GM23248 (cell line): ENCODE results near the gene CLOCK. TPM values are rescaled to one million over a fixed set of nuclear protein-coding genes. Genes with fewer than 3 reads are reported as not detected.

Experiments used
- DNase-seq: peaks from one replicate; pipeline ENCODE4 v3.0.0-alpha.2; 2015
- H2AFZ ChIP-seq: fragments of 200-600 bp; sonication (generic); 2 replicates; pipeline ENCODE4 v1.6.1; 2016; ENCODE audit warnings: antibody characterized with exemption
- H3F3A ChIP-seq: fragments of 200-600 bp; sonication (generic); 2 replicates; pipeline ENCODE4 v1.6.1; 2016; ENCODE audit warnings: mild to moderate bottlenecking, antibody characterized with exemption, mixed run types; ENCODE audit not compliant: insufficient read depth
- H3K27ac ChIP-seq: fragments of 200-600 bp; sonication (generic); 2 replicates; pipeline ENCODE4 v1.5.1; 2016; ENCODE audit warnings: mild to moderate bottlenecking
- H3K27me3 ChIP-seq: fragments of 200-600 bp; sonication (generic); replicated peaks from 2 replicates; pipeline ENCODE4 v1.6.1; 2016; ENCODE audit warnings: mild to moderate bottlenecking; ENCODE audit not compliant: insufficient read depth
- H3K36me3 ChIP-seq: fragments of 200-600 bp; sonication (generic); 2 replicates; pipeline ENCODE4 v1.6.1; 2016; ENCODE audit warnings: low read depth, mild to moderate bottlenecking
- H3K4me1 ChIP-seq: fragments of 200-600 bp; sonication (generic); 2 replicates; pipeline ENCODE4 v1.6.1; 2016; ENCODE audit warnings: mild to moderate bottlenecking; ENCODE audit not compliant: insufficient read depth
- H3K4me2 ChIP-seq: fragments of 200-600 bp; sonication (generic); one replicate; pipeline ENCODE4 v1.6.1; 2016; ENCODE audit warnings: mild to moderate bottlenecking; ENCODE audit not compliant: unreplicated experiment
- H3K4me3 ChIP-seq: fragments of 200-600 bp; sonication (generic); 2 replicates; pipeline ENCODE4 v1.5.1; 2016; ENCODE audit warnings: mild to moderate bottlenecking
- H3K79me2 ChIP-seq: fragments of 200-600 bp; sonication (generic); 2 replicates; pipeline ENCODE4 v1.6.1; 2016; ENCODE audit warnings: mild to moderate bottlenecking; ENCODE audit not compliant: insufficient read depth
- H3K9ac ChIP-seq: fragments of 200-600 bp; sonication (generic); 2 replicates; pipeline ENCODE4 v1.6.1; 2016; ENCODE audit warnings: mild to moderate bottlenecking
- H3K9me2 ChIP-seq: fragments of 200-600 bp; sonication (generic); 2 replicates; pipeline ENCODE4 v1.6.1; 2016; ENCODE audit warnings: mixed run types, mild to moderate bottlenecking, moderate library complexity; ENCODE audit not compliant: insufficient read depth
- H3K9me3 ChIP-seq: fragments of 200-600 bp; sonication (generic); one replicate; pipeline ENCODE4 v1.6.1; 2017; ENCODE audit warnings: low read depth
- H4K20me1 ChIP-seq: fragments of 200-600 bp; sonication (generic); 2 replicates; pipeline ENCODE4 v1.6.0; 2016; ENCODE audit not compliant: insufficient read depth
- EZH2 ChIP-seq: fragments of 200-600 bp; sonication (generic); IDR thresholded peaks from 2 replicates; pipeline ENCODE4 v1.6.1; 2018; ENCODE audit warnings: antibody characterized with exemption, mild to moderate bottlenecking; ENCODE audit not compliant: insufficient read depth, poor library complexity, severe bottlenecking
- EZH2phosphoT487 ChIP-seq: fragments of 200-600 bp; sonication (generic); IDR thresholded peaks from 2 replicates; pipeline ENCODE4 v1.6.1; 2018; ENCODE audit warnings: antibody characterized with exemption, moderate library complexity, mild to moderate bottlenecking, low read depth; ENCODE audit not compliant: insufficient read depth
- WGBS, 2 experiments: methylation state at CpG; one replicate each; pipeline ENCODE4 v1.1.6; 2015 to 2017; ENCODE audit warnings: low lambda C conversion rate in 2 of 2, low coverage in 1 of 2; ENCODE audit errors: missing lambda C conversion rate in 2 of 2; 5-methylcytosine and 5-hydroxymethylcytosine counted together
- in situ Hi-C: fragments of 300-500 bp; cut with MboI; formaldehyde crosslinking; loops from 2 replicates; pipeline ENCODE4 v1.15.0; 2020
- polyA plus RNA-seq: library from polyadenylated mRNA; unstranded; fragments of >200 nt; fragmentation: Nextera tagmentation; extraction: Ambion mirVana; gene quantifications from 2 replicates; pipeline ENCODE4 v1.2.1, GENCODE V29; 2016
- total RNA-seq: library from RNA; depleted of rRNA; stranded (reverse); fragments of >200 nt; shearing (Covaris generic); gene quantifications from 2 replicates; pipeline ENCODE4 v1.2.3, GENCODE V29; 2014

Gene CLOCK
- total and polyA plus RNA-seq, 2 experiments from 2014 or later, result 16.5 to 28.0 TPM

GRCh38 chr4:55578341-55579010 is 31.8 kb upstream of the CLOCK start:
- in situ Hi-C loops, result no loop called here
- H3K36me3 ChIP-seq, result no peaks in the 10 kb centered on the region
- no peaks in the 10 kb centered on the region for H3K79me2 ChIP-seq
- TF ChIP-seq EZH2phosphoT487 (no peak), EZH2 (no peak)
- H3K27me3 ChIP-seq, result no peaks in the 10 kb centered on the region
- no peaks in the 10 kb centered on the region for H3K9me3 ChIP-seq
- H2AFZ ChIP-seq, result no peak overlapping the region
- H3F3A ChIP-seq, result no peaks in the 10 kb centered on the region
- no peak overlapping the region for H3K27ac ChIP-seq
- no peaks in the 10 kb centered on the region for H3K4me1 ChIP-seq
- no peak overlapping the region for H3K9ac ChIP-seq
- no peak overlapping the region for H3K4me3 ChIP-seq
- no peak overlapping the region for H3K4me2 ChIP-seq
- no peak for DNase-seq
- no peaks in the 10 kb centered on the region for H4K20me1 ChIP-seq
- H3K9me2 ChIP-seq, result no peaks in the 10 kb centered on the region

- Histone ChIP-seq H3K9me2 (no peaks in the 10 kb centered on the region), H3K79me2 (no peaks in the 10 kb centered on the region), H3K4me3 (no peak overlapping the region), H3K27ac (no peak overlapping the region), H3K9ac (no peak overlapping the region), H2AFZ (no peak overlapping the region), H3K27me3 (no peaks in the 10 kb centered on the region), H3K4me2 (no peak overlapping the region), H3K36me3 (no peaks in the 10 kb centered on the region), H3K4me1 (no peaks in the 10 kb centered on the region), H4K20me1 (no peaks in the 10 kb centered on the region), H3K9me3 (no peaks in the 10 kb centered on the region), H3F3A (no peaks in the 10 kb centered on the region)
- no peak for DNase-seq
- TF ChIP-seq EZH2phosphoT487 (no peak), EZH2 (no peak)
- 4 to 7% methylated on average over 1 of the region's 1 CpG for WGBS, 2 experiments
- in situ Hi-C loops, result no loop called here
Measured at GRCh38 chr4:55575513-55575912, 28.8 kb upstream of the CLOCK start.

GRCh38 chr4:55574252-55574651 is 27.5 kb upstream of the CLOCK start:
- DNase-seq, result no peak
- H3K9ac ChIP-seq, result no peak overlapping the region
- no peaks in the 10 kb centered on the region for H3K4me1 ChIP-seq
- TF ChIP-seq EZH2phosphoT487, result no peak
- no peak for TF ChIP-seq EZH2
- H4K20me1 ChIP-seq, result no peaks in the 10 kb centered on the region
- 0 to 17% methylated on average over 1 of the region's 1 CpG for WGBS, 2 experiments
- no peaks in the 10 kb centered on the region for H3K27me3 ChIP-seq
- no peaks in the 10 kb centered on the region for H3F3A ChIP-seq
- H2AFZ ChIP-seq, result no peak overlapping the region
- H3K4me2 ChIP-seq, result no peak overlapping the region
- no peaks in the 10 kb centered on the region for H3K79me2 ChIP-seq
- no peaks in the 10 kb centered on the region for H3K36me3 ChIP-seq
- H3K4me3 ChIP-seq, result no peak overlapping the region
- no peaks in the 10 kb centered on the region for H3K9me2 ChIP-seq
- H3K9me3 ChIP-seq, result no peaks in the 10 kb centered on the region
- no peak overlapping the region for H3K27ac ChIP-seq
- in situ Hi-C loops, result loop anchor here (25.0 kb wide), 1 partner anchor 562 kb away; no protein-coding TSS in a partner anchor

- WGBS, 2 experiments, result 55 to 59% methylated on average over 3 of the region's 3 CpGs
- in situ Hi-C loops, result loop anchor here (25.0 kb wide), 1 partner anchor 560 kb away; no protein-coding TSS in a partner anchor
- H3K4me3 ChIP-seq, result no peak overlapping the region
Measured at GRCh38 chr4:55571806-55572205, 25.1 kb upstream of the CLOCK start.

More at GRCh38 chr4:55571806-55572205, 25.1 kb upstream of the CLOCK start:
- DNase-seq, result no peak
- no peaks in the 10 kb centered on the region for H3K9me3 ChIP-seq
- H3K79me2 ChIP-seq, result no peaks in the 10 kb centered on the region
- H3K4me1 ChIP-seq, result no peaks in the 10 kb centered on the region
- H3K36me3 ChIP-seq, result no peaks in the 10 kb centered on the region
- no peak overlapping the region for H2AFZ ChIP-seq
- no peaks in the 10 kb centered on the region for H3K9me2 ChIP-seq
- H3K27me3 ChIP-seq, result no peaks in the 10 kb centered on the region
- H4K20me1 ChIP-seq, result no peaks in the 10 kb centered on the region
- no peak overlapping the region for H3K9ac ChIP-seq
- no peak overlapping the region for H3K4me2 ChIP-seq
- H3K27ac ChIP-seq, result no peak overlapping the region
- TF ChIP-seq EZH2 (no peak), EZH2phosphoT487 (no peak)
- no peaks in the 10 kb centered on the region for H3F3A ChIP-seq
